Activated CD4-positive, alpha-beta T cell treated with anti-CD3 and anti-CD28 coated beads, Interleukin-2, amount 10 ng/mL, durations not matched to agents 7 days and 5 days (primary cell): ENCODE data around the gene CCK. TPM values are rescaled to one million over a fixed set of nuclear protein-coding genes. Genes with fewer than 3 reads are reported as not detected.

Experiments used
- CTCF ChIA-PET: fragments of 350-600 bp; sonication (Branson Sonifier 250); formaldehyde crosslinking; loops from one replicate; lab custom pipeline; 2021; ENCODE audit warnings: antibody characterized with exemption; lab: Charles Lee
- POLR2A ChIA-PET: fragments of 350-600 bp; sonication (Branson Sonifier 250); formaldehyde crosslinking; loops from one replicate; lab custom pipeline; 2021; ENCODE audit warnings: antibody characterized with exemption; lab: Charles Lee
- DNase-seq: peaks from one replicate; pipeline ENCODE4 v3.0.0-alpha.2; 2020
- H3K27ac Mint-ChIP-seq: one replicate; pipeline ENCODE4 v1.8.0; 2021; ENCODE audit warnings: mild to moderate bottlenecking, moderate library complexity, mixed read lengths
- H3K27me3 Mint-ChIP-seq: one replicate; pipeline ENCODE4 v1.8.0; 2021; ENCODE audit warnings: mixed read lengths
- H3K36me3 Mint-ChIP-seq: one replicate; pipeline ENCODE4 v1.8.0; 2021; ENCODE audit warnings: low read depth, mixed read lengths
- H3K4me1 Mint-ChIP-seq: one replicate; pipeline ENCODE4 v1.8.0; 2021; ENCODE audit warnings: mixed read lengths
- H3K4me3 Mint-ChIP-seq: one replicate; pipeline ENCODE4 v1.8.0; 2021; ENCODE audit warnings: mild to moderate bottlenecking, moderate library complexity, mixed read lengths
- H3K9me3 Mint-ChIP-seq: one replicate; pipeline ENCODE4 v1.8.0; 2021; ENCODE audit warnings: mixed read lengths
- total RNA-seq, 2 experiments: library from RNA; stranded (reverse); gene quantifications; one replicate each; pipeline ENCODE4 v1.2.3, GENCODE V29; 2021

Gene CCK
- total RNA-seq, 2 experiments from 2014 or later, result not detected

- H3K36me3 Mint-ChIP-seq, result peaks cover 47% of the 10 kb centered on the region
- H3K9me3 Mint-ChIP-seq, result no peaks in the 10 kb centered on the region
- ChIA-PET CTCF (interaction anchor here (1.1 kb wide), 1 partner anchor 9 kb away, joined by 3 read pairs; no protein-coding TSS in a partner anchor), POLR2A (interaction anchor here (0.6 kb wide), 1 partner anchor 132 kb away, joined by 3 read pairs; no protein-coding TSS in a partner anchor)
- H3K27ac Mint-ChIP-seq, result peak overlapping the region; percentile 92
- no peak for DNase-seq
- peaks cover 75% of the 10 kb centered on the region for H3K4me1 Mint-ChIP-seq
- no peaks in the 10 kb centered on the region for H3K27me3 Mint-ChIP-seq
- no peak overlapping the region for H3K4me3 Mint-ChIP-seq
Measured at GRCh38 chr3:42214565-42215283, 51.3 kb downstream of the CCK start.

- H3K4me3 Mint-ChIP-seq, result peak overlapping the region; percentile 47
- CTCF ChIA-PET, result no interaction called here
- peaks cover 52% of the 10 kb centered on the region for H3K36me3 Mint-ChIP-seq
- peaks cover 73% of the 10 kb centered on the region for H3K4me1 Mint-ChIP-seq
- POLR2A ChIA-PET, result interaction anchor here (0.6 kb wide), 1 partner anchor 131 kb away, joined by 3 read pairs; no protein-coding TSS in a partner anchor
- H3K27me3 Mint-ChIP-seq, result no peaks in the 10 kb centered on the region
- no peaks in the 10 kb centered on the region for H3K9me3 Mint-ChIP-seq
- peak overlapping the region; percentile 92 for H3K27ac Mint-ChIP-seq
- DNase-seq, result peak; percentile 18
Measured at GRCh38 chr3:42214064-42214463, 51.9 kb downstream of the CCK start.

- ChIA-PET POLR2A (no interaction called here), CTCF (no interaction called here)
- Mint-ChIP-seq H3K27me3 (no peaks in the 10 kb centered on the region), H3K27ac (peak overlapping the region; percentile 92), H3K9me3 (no peaks in the 10 kb centered on the region), H3K36me3 (peaks cover 57% of the 10 kb centered on the region), H3K4me1 (peaks cover 66% of the 10 kb centered on the region), H3K4me3 (peak overlapping the region; percentile 47)
- peak; percentile 27 for DNase-seq
Measured at GRCh38 chr3:42213417-42213816, 52.6 kb downstream of the CCK start.

- ChIA-PET CTCF (interaction anchor here (0.6 to 1.5 kb wide), 4 partner anchors 12 to 101 kb away, joined by 3 read pairs; no protein-coding TSS in a partner anchor), POLR2A (interaction anchor here (0.7 kb wide), 1 partner anchor 1356 kb away, joined by 3 read pairs; no protein-coding TSS in a partner anchor)
- H3K27ac Mint-ChIP-seq, result no peak overlapping the region
- H3K4me3 Mint-ChIP-seq, result no peak overlapping the region
- no peak for DNase-seq
- peaks cover 48% of the 10 kb centered on the region for H3K4me1 Mint-ChIP-seq
- no peaks in the 10 kb centered on the region for H3K9me3 Mint-ChIP-seq
- H3K27me3 Mint-ChIP-seq, result no peaks in the 10 kb centered on the region
- H3K36me3 Mint-ChIP-seq, result peaks cover 54% of the 10 kb centered on the region
Measured at GRCh38 chr3:42210726-42211125, 55.3 kb downstream of the CCK start.

GRCh38 chr3:42209917-42210316 lies 56.1 kb downstream of the CCK start:
- Mint-ChIP-seq H3K4me1 (peaks cover 40% of the 10 kb centered on the region), H3K27me3 (no peaks in the 10 kb centered on the region), H3K4me3 (no peak overlapping the region), H3K27ac (no peak overlapping the region), H3K9me3 (no peaks in the 10 kb centered on the region), H3K36me3 (peaks cover 46% of the 10 kb centered on the region)
- DNase-seq, result no peak
- ChIA-PET CTCF (no interaction called here), POLR2A (interaction anchor here (0.7 kb wide), 1 partner anchor 1355 kb away, joined by 3 read pairs; no protein-coding TSS in a partner anchor)

Other genes starting within 250 kb of the CCK start
- gene TRAK1, start 174.8 kb downstream of the CCK start, total RNA-seq, result 10 to 100 TPM; 23.7 to 24.1 TPM
- not detected for gene LYZL4, start 144.4 kb upstream of the CCK start, total RNA-seq
- 10 to 100 TPM; 19.9 to 21.3 TPM for gene VIPR1, start 236.5 kb upstream of the CCK start, total RNA-seq